MV-4-11 (cell line): ENCODE data around the gene MOB2.
"Not testable (repeated sequence)": the region's sequence is repeated elsewhere in the genome, so short reads cannot be mapped to it uniquely, and the experiment has no call there.

Experiments used
- DNase-seq: peaks from one replicate; lab custom pipeline; 2025; lab: John Stamatoyannopoulos, UW

Gene MOB2

DNA sequence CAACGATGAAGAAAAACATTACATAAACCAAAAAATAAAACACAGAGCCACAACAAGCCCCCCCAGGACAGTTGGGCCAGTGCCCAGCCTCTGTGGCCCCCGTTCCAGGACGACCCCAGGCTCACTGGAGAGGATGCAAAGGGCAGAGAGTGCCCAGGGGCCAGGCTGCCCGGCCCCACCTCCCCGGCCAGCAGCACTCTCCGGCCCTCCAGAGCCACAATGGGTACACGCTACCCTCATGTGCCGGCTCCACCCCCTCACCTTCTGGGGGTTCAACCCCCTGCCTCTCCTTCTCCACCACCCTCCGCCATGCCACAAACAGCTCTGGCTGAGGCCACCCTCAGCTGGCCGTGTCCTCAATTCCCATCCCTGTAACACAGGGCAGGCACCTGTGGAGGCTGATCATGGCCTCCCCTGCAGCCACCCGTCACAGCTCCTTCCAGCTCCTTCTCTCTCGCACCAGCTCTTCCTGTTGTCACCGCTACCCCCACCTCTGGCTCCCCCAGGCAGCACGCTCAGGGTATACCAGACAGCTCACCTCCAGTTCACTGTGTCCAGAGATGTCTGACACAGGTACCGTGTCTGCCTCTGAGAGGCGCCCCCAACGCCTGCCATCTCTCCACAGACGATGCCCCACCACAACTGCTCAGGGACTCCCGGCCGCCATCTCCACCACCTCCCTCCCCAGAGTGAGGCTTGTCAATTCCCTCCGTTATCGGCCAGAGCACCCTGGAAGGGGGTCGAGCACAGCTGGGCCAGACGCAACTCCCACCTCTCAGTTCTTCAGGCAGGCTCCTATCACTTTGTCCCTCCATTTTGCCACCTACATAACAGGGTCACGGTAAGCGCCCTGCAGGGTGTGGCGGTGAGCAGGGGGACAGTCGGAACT is 30.8 kb upstream of the MOB2 start:
- no peak for DNase-seq

DNA sequence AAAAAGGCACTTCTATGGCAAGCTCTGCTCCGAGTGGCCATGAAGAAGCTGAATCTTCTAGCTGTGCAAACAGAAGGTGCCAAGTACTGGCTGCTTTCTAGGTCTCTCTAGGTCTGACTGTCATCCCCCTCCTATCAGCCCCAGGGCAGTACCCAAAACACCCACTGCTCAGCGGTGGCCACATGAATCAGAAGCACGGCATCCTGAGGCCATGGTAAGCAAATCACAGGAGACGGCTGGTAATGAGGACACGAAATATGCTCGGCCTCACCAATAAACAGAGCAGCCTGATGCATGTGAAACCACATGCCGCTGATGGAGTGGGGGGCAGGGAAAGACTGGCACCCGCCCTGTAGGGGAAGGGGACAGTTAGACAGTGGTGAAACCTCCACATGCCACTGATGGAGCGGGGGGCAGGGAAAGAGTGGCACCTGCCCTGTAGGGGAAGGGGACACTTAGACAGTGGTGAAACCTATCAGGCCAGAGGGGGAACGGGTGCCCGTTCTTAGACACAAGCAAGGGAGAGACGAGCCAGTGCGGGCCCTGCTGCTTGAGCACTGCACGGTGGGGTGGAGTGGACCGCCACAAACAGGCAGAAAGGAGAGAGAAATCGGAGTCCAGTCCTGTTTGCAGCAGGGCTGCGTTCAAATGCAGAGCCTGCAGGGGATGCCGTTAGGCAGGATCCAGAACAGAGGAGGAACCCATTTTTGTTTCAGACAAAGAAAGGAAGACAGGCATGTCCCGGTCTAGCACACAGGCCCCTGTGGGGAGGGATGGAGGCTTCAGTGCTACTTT is 29.9 kb upstream of the MOB2 start:
- DNase-seq: no peak

DNA sequence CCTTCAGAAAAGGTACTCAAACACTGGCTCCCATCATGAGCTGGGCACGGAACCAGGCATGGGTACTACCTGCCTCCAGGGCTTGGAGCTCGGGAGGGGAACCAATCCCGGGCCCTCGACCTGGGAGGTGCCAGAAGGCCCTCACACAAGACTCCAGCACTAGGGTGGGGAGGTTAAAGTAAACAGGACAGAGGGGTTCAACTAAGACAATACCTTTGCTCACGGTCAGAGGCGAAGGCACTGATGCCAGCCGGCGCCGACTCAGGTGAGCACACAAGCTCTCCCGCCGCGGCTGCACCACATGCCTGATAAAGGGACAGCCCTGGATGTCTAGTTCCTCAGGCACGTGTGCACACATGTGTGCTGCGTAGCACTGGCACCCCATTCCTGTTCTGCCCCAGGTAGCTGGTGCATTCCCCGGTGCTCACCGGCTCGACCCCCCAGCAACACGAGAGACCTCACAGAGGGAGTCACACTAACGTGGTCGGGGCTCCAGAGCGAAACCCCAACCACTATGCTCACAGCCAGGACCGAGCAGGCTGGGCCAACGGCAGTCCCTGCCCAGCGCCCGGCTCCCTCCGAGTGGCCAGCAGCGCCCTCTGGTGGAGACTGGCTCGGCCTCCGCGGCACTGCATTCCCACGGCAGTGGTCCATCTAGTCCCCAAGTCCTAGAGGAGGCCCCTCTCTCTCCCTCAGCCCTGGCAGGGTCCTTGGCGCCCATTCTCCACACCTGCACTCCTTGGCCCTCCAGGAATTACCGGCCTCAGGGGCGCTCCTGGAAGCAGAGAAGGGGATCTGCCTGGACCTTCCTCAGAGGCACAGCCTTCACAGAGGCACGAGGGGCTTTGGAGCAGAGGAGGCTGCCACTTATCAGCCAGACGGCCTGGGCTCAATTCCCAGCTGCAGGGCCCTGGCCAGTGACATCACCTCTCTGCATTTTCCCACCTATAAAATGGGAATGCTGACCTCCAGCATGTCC is 28.8 kb upstream of the MOB2 start:
- DNase-seq: peak; percentile 9

- DNase-seq: no peak
Observed at GRCh38 chr11:1514336-1515061, 27.9 kb upstream of the MOB2 start.

DNA sequence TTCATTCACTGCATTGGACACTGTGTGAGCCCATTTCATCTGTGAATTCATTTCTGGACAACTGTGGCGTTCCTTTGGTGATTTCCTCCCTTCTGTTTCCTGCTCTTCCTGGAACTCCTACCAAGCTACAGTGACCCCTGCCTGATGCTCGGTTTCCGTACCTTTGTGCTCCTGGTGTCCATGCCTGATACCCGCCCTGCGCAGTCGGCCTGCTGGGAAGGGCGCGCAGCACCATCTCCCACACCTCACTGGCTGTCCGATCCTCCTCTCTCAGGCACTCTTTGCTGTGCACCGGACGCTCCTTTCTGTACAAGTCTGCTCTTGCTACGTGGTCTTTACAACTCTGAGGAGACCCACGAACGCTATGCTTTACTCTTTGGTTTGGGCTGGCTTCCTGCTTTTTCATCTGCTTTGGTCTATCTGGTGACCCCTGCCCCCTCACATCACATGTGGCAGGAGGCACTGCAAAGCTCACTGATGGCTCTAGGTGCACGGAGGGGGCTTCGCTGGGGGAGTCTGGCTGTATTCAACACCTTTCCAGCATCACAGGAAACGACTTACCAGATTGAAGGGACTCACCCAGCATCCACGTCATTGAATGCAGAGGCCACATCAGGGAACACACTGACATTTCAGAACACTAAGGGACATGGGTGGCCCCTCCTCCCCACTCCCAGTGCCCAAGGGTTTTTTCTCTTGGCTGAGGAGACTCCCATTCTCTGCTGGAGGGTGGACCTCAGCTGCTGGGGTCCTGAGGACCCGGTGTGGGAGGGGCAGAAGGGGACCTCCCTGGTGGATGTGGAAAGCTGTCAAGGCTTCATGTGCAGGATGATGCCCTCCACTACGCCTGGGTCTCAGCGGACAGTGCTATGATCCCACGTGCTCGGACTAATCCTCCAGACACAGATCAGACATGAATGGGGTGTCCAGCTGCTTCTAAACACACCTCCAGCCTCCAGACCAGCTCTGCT is 27.0 kb upstream of the MOB2 start:
- DNase-seq: no peak

GRCh38 chr11:1512531-1513258 is 26.1 kb upstream of the MOB2 start:
- not testable (repeated sequence) for DNase-seq

DNA sequence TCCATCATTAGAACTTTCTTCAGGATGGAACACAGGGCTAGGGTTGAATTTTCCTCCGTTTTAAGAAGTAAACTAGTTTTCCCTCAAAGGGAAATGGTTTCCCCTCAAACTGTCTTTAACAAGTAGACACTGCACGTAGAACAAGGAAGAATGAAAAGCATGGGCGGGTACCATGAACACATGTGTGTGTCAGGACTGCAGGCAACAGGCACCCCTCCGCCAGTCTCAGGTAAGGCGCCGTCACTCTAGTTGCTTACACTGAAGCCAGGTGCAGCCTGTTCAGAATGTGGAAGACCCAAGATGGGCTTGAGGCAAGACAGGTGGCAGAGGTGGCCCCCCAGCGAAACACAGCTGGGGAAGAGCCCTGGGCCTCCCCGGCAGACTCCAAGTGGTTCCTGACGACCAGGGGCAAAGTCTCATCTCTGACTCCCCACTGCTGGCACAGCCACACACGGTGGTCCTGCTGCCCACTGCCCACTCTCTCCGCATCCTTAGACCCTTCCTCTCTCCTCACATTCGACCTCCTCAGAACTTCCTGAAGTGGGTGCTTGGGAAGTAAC is 25.4 kb upstream of the MOB2 start:
- no peak for DNase-seq

DNA sequence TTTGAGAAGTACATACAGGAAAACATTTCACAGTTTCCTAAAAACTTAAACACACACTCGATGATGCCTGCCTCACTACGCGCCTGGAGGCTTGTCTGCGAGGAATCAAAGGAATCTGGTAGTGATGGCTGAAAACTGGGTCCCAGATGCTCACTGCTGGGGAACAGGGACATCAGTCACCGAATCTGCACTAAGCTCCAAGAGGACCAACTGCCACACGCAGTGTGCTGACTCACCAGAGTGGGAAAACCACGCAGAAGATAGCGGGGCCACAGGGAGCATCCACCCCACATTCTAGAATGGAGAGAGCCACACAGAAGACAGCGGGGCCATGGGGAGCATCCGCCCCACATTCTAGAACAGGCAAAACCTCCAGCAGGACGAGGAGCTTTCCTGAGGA is 24.3 kb upstream of the MOB2 start:
- DNase-seq: no peak

DNA sequence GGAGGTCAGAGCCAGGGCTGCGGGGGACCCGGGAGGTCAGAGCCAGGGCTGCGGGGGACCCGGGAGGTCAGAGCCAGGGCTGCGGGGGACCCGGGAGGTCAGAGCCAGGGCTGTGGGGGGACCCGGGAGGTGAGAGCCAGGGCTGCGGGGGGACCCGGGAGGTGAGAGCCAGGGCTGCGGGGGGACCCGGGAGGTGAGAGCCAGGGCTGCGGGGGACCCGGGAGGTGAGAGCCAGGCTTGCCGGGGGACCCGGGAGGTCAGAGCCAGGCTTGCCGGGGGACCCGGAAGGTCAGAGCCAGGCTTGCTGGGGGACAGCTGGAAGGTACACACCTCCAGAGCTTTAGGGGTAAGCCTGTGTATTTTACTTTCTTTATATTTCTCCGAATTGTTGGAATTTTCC is 23.8 kb upstream of the MOB2 start:
- DNase-seq: not testable (repeated sequence)

DNA sequence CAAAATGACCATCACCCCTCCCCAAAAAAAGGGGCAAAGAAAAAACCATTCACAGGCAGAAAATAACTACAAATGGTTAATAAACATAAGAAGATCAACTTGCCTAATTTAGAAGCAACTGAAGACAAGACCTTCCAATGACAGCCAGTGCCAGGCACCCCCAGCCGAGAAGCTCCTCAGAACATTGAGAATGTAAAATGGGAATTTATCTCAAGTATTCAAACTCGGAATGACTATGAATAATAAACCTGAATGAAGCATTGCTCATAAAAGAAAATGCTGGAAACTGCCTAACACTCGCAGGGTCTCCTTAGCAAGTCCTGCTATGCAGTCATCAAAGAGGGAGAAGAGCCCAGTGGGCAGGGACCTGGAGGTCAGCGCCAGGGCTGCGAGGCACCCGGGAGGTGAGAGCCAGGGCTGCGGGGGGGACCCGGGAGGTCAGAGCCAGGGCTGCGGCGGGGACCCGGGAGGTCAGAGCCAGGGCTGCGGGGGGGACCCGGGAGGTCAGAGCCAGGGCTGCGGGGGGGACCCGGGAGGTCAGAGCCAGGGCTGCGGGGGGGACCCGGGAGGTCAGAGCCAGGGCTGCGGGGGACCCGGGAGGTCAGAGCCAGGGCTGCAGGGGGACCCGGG is 23.2 kb upstream of the MOB2 start:
- no peak for DNase-seq

- DNase-seq: no peak
Observed at GRCh38 chr11:1508986-1509385, 22.4 kb upstream of the MOB2 start.

- DNase-seq: no peak
Observed at GRCh38 chr11:1508491-1508891, 21.9 kb upstream of the MOB2 start.

DNA sequence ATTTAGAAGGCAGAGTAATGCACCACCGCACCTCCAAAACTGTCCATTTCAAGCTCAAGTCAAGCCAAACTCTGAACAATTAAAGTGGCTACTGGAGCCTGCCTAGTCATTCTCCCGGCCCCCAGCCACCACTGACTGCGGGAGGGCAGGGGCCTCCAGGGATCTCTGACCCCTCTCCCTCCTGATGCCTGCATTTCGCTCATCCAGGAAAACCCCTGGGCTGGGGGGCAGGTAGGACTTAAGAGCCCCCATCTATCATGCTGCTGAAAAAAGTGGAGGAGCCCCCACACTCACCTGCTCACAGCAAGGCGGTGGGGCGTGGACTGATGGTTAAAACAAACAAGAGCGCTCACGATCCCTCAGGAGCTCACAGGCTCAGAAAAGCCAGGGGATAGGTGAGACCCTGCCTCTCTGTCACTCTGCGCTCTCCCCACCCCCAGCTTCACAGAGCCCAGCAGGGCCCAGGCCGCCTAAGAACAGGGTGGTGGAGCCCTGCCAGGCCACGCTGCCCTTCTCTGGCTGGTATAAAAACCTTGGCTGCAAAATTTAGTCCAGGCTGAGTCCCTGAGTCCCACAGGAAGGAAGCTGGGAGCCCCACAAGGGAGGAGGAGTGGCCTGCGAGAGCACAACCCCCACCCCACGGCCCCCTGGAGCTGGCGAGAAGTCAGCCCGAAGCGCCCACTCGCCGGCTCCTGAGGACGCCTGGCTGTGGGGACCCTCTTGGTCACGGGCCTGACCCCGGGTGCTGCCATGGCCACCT is 21.0 kb upstream of the MOB2 start:
- DNase-seq: no peak

DNA sequence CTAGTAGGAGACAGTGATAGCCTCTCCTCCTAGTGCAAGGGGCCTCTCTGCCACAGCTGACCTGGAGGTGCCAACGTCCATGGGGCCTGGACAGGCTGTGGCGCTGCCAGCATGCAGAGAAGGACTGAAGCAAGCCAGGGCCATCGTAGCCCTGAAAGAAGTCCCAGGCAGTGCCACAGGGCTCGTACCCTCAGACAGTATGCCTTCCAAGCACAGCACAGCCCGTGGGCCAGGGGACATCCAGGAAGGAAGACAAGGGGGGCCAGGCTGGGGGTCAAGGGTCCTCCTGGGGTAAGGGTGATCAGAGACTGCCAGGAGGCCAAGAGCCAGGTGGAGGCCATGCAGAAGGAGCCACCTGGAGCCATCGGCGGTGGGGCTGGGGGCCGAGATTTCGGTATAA is 20.4 kb upstream of the MOB2 start:
- no peak for DNase-seq

DNA sequence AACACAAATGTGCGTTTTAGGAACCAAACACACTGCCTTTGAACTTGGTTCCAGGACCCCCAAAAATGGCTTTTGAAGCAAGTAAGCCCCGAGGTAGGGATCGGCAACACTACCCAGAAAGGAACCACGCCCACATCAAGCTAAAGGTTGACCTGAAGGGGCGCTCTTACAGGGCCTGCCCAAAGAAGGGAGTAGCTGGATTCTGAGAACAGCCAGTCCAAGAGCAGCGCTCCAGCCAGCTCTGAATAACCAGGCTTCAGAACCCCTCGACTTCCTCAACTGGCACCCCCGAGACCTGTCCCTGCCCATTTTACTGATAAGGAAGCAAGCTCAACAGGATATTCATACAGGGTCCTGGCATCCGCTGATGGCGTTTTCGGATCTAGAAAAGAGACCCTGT is 18.9 kb upstream of the MOB2 start:
- no peak for DNase-seq

DNA sequence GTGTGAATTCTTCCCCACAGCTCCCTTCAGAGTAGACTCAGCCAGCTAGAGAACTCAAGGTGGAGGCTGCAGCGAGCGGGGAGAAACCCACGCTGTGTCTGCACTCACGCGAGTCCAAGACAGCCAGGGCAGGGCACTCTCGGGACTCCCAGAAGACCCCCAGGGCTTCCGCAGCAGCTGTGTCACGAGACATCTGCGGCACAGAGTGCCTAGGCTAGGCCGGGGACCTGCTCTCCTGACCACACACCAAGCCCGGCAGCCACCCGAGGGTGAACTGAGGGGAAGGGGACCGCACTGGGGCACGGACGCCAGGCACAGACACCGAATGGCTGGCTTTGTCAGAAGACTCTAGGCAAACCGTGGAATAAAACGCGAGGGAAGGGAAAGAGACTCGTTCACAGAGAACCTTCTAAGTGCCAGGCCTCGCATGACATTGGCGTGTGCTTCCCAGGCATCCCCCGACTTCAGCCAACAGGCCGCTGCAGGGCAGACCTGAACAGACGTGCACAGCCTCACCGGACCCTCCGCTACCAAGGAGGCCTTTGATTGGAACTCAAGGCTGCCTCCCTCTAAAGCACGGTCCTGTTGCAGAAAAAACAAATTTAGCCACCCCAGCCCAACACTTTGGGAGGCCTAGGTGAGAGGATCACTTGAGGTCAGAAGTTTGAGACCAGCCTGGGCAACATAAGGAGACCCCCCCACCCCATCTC is 18.2 kb upstream of the MOB2 start:
- DNase-seq: no peak

GRCh38 chr11:1504138-1504537 is 17.6 kb upstream of the MOB2 start:
- no peak for DNase-seq
